Thyroid gland (tissue), 4 donors: Measurements from ENCODE around the gene LRMDA.

Source experiments
- POLR2A ChIP-seq, 2 donors: fragments of 450-650 bp; IDR thresholded peaks; one replicate each; pipeline ENCODE4 v1.6.1; 2017; ENCODE audit warnings: antibody characterized with exemption in 2 of 2, mild to moderate bottlenecking in 2 of 2, moderate library complexity in 1 of 2
- TF ChIP-seq, protein P1 (sequence below), 6 experiments: fragments of 200-600 bp in 3 of 6; fragments of 450-650 bp in 3 of 6; sonication (generic) in 3 of 6; IDR thresholded peaks; one replicate each; pipeline ENCODE4 v1.5.1; 2016 to 2019; ENCODE audit warnings: antibody characterized with exemption in 6 of 6, mild to moderate bottlenecking in 2 of 6, inconsistent platforms in 1 of 6, moderate library complexity in 1 of 6

- TF ChIP-seq, protein P1, sequence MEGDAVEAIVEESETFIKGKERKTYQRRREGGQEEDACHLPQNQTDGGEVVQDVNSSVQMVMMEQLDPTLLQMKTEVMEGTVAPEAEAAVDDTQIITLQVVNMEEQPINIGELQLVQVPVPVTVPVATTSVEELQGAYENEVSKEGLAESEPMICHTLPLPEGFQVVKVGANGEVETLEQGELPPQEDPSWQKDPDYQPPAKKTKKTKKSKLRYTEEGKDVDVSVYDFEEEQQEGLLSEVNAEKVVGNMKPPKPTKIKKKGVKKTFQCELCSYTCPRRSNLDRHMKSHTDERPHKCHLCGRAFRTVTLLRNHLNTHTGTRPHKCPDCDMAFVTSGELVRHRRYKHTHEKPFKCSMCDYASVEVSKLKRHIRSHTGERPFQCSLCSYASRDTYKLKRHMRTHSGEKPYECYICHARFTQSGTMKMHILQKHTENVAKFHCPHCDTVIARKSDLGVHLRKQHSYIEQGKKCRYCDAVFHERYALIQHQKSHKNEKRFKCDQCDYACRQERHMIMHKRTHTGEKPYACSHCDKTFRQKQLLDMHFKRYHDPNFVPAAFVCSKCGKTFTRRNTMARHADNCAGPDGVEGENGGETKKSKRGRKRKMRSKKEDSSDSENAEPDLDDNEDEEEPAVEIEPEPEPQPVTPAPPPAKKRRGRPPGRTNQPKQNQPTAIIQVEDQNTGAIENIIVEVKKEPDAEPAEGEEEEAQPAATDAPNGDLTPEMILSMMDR (IDR thresholded peaks at IDR 0.05), result peak in 2 of 6 experiments; percentile 14 to 62
- no peak for TF ChIP-seq POLR2A (IDR thresholded peaks at IDR 0.05)
These were observed 495.3 kb downstream of the LRMDA start for GRCh38 chr10:75926763-75927162.
